COR-L47 (cell line): Measurements from ENCODE around the gene PTPRN.
"Not testable (repeated sequence)": the region's sequence is repeated elsewhere in the genome, so short reads cannot be mapped to it uniquely, and the experiment has no call there.

Experiments used
- DNase-seq: peaks from one replicate; lab custom pipeline; 2025; lab: John Stamatoyannopoulos, UW

The PTPRN gene

GRCh38 chr2:219309278-219309677 is at the start of gene PTPRN:
PTPRN (minus strand) TSS chr2:219309401; CDS start chr2:219309332, 69 bp downstream.
- peak; percentile 79 for DNase-seq

GRCh38 chr2:219358170-219359075 is 49.2 kb upstream of the PTPRN start:
- DNase-seq, result peak; percentile 40

DNA sequence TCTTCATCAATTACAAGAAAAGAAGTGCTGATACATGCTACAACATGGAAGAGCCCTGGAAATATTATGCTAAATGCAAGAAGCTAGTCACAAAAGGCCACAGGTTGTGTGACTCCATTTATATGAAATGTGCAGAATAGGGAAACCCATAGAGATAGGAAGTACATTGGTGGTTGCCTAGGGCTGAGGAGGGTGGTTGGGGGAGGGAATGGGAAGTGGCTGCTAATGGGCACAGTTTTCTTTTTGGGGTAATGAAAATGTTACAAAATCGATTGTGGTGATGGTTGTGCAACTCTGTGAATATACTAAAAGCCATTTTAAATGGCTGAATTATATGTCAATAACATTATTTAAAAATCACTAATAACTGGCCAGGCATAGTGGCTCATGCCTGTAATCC is 47.6 kb upstream of the PTPRN start:
- DNase-seq, result no peak

- DNase-seq, result no peak
Measured at GRCh38 chr2:219354582-219354981, 45.4 kb upstream of the PTPRN start.

- no peak for DNase-seq
Measured at GRCh38 chr2:219353129-219353528, 43.9 kb upstream of the PTPRN start.

DNA sequence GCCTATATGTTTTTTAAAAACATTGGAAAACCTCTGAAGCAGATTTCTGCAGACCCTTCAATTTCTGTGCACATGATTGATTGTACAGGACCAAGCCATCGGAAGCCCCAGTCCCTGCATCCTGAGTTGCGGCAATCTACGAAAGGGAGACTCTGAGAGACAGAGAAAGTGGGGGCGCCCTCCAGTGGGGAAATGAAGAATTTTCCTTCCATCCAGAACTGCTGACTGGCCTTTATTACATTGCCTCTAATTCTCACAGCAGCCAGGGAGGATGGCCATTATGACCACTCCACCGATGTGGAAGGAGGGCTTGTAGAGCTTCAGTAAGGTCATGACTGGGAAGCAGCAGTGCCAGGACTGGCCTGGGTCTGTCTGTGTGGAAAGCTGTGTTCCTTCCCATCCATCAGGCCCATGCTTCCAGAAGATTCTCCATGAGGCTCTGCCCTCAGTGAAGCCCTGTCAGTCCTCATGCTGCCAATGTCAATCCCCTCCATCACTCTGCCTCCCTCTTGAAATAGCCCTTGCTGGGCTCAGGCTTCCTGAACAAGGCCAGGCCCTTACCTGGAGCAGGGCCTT is 43.3 kb upstream of the PTPRN start:
- peak; percentile 66 for DNase-seq

DNA sequence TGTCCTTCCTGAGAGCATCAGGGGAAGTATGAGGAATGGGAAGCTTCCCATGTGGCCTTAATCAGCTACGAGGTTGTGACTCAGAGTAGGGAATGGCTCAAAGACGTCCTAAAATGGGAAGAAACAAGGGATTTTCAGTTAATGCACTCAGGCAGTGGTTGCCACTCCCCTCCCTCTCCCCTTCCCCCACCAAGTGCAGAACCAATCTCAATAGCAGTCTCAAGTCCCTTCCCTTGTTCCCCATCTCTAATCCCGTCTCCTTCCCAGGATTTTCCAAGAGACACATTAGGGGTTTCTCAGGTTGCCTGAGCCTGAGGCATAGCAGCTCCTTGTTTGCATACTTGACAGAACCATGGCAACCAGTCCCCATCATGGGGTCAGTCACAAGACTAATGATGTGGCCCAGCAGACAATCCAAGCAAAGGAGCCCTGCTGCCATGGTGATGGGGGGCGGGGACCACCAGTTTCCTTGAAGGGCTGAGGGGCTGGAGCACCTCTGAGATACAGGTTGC is 41.6 kb upstream of the PTPRN start:
- peak; percentile 50 for DNase-seq

DNA sequence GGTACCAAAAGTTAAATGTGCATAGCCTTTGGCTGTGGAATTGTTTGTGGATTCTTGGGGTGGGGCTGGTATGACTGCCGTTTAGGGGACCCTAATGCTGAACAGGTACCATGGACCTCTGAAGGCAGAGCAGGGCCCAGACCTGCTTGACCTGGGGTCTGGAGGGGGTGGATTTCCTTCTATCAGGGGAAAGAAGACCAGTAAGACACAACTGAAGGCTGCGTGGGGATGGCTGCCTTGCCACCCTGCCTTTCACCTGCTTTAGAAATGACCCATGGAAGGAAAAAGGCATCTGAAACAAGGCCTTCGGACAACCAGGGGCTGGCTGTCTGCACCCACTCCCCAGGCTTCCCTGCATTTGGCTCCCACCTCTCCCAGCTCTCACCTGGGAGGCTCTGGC is 41.0 kb upstream of the PTPRN start:
- no peak for DNase-seq

DNA sequence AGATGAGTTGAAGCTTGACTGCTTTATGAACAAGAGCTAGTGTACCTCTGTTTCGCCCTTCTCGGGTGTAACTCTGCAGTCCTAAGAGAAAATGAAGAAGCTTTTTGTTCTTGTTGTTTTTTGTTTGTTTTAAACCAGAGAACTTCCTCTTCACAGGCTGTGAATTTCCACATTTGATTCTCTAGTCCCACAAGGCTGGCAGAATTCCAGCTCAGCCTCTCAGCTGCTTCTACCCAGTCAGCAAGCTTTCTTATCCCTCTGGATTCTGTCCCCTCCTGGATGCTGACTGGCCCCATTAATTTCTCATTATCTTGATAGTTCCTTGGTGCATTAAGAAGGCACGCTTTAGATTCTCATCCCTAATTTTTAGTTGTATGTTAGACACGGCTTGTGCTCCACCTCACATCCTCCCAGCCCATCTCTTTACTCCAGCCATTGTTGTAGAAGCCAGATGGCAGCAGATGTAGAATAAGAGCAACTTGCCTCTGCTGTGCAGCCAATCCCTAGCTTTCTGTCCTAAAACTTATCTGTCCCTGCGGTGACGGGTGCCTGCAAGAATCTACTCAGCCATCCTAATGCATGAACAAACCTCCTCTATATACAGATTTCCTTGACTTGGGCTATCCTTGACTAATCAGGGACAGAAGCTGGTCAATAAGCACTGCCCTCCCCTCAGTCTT is 35.7 kb upstream of the PTPRN start:
- DNase-seq, result peak; percentile 76

- DNase-seq, result peak; percentile 70
Measured at GRCh38 chr2:219335373-219335786, 26.2 kb upstream of the PTPRN start.

DNA sequence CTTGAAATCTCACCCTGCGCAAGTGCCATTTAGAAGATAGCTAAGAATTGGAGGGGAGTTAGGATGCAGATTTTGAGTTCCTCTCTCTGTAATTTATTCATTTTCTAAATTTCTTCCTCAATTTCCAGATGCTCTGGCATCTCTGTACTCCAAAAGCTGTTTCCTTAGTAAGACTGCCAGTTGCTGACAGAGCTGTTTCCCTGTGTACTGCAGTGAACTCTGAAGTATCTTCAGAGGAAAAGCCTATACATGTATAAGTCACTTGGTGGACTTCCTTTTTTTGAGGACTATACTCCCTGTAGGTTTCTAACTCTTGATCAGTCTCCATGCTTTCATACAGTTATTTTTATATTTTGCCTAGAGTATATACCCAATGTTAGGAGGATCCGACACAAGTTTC is 24.9 kb upstream of the PTPRN start:
- no peak for DNase-seq

DNA sequence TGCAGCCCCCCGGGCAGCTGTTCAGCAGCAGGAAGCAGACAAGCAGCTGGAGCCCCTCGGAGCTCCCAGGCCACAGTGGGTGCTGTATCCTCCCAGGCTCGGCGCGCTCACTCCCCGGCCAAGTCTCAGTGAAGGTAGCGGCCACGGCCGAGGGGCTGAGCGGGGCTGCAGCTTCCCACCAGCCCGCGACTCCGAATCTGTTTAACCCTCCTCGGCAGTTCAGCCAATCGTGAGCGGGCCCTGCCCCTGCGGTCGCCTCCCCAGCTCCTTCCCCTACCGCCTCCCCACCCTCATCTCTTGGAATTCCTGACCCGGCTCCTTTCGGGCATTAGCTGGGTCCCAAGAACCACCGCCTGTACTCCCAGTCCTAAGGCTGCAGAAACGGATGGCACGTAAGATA is 23.3 kb upstream of the PTPRN start, which contains the start of gene RESP18:
Gene RESP18 (minus strand): TSS at position 203 of the 400 bp plus-strand sequence.
- DNase-seq, result no peak

DNA sequence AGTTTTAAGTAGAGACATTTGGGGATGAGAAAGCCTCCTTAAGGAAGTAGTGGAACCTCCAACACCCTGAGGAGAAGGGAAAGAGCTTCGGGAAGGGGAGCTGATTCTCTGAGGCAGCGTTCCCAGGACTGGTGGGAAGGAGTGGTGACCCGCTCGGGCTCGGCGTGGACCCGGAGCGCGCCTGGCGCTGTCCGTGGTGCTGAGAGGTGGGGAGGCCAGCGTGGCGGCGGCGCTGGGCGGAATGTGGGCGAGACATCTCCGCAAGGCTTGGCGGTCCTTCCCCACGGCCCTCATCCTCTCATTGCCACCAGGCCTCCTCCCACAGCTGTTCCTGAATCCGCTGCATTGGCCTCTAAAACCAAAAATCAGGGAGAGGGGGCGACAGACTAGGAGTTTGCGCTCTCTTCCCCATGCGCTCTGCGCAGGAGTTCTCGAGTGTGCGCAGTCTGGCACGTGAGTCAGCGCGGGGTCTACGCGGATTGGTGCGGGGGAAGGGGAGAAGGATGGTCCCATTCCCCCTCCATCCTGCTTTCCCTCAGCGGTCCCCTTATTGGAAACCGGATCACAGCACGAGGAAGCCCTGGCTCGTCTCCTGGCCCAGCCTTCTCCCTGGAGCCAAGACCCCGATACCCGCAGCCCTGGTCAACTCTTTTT is 22.5 kb upstream of the PTPRN start:
- DNase-seq, result no peak

DNA sequence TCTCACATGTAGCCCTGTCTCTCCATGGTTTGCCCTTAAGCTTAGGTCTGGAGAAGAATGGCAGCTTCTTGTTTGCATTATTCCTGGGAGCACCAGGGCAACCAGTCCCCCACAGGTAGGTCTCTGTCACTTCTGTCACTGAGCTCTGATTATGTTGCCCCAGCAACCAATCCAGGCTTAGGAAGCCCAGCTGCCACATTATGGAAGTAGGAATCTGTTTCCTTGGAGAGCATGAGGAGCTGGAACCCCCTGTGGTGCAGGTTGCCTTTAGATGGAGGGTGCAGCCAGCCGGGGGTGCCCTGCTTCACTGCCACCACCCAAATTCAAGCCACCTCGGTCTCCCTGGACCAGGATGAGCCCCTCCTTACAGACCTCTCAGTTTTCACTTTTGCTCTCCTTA is 18.5 kb upstream of the PTPRN start:
- DNase-seq, result peak; percentile 93

- DNase-seq, result no peak
Measured at GRCh38 chr2:219325657-219326315, 16.6 kb upstream of the PTPRN start.

- no peak for DNase-seq
Measured at GRCh38 chr2:219325136-219325535, 15.9 kb upstream of the PTPRN start.

DNA sequence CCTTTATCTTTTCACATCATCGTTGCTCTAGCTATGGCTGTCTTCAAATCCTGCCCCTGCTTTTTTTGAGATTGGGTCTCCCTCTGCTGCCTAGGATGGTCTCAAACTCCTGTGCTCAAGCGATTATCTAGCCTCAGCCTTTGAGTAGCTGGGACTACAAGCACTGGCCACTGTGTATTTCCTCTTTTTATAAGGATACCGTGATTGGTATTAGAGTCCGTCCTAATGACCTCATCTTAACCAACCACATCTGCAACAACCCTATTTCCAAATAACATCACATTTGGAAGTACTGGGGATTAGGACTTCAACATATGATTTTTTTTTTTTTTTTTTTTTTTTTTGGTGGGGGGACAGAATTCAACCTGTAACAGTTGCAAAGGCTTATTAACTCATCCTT is 14.2 kb upstream of the PTPRN start:
- DNase-seq, result no peak

DNA sequence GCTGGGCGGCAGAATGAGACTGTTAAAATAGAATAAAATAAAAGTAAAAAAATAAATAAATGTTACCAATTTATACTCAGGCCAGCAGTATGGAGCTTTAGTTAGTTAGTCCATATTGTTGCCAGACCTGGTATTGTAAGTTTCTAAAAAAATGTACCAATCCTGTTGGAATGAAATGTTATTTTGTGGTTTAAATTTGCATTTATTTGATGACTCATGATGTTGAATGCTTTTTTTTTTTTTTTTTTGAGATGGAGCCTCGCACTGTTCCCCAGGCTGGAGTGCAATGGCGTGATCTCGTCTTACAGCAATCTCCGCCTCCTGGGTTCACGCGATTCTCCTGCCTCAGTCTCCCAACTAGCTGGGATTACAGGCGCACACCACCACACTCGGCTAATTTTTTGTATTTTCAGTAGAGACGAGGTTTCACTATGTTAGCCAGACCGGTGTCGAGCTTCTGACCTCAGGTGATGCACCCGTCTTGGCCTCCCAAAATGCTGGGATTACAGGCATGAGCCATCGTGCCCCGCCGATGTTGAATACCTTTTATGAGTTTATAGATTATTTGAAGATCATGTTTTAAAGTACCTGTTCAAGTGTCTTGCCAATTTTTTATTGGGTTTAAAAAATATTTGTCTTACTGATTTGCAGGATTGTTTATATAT is 5.7 kb upstream of the PTPRN start:
- no peak for DNase-seq

GRCh38 chr2:219312683-219313263 is 3.6 kb upstream of the PTPRN start:
- DNase-seq, result not testable (repeated sequence)
